NCI-H524 treated with DMSO at 0.1 percent for 48 hours (cell line): ENCODE data around the gene ZNF407.
"Not testable (repeated sequence)": the region's sequence is repeated elsewhere in the genome, so short reads cannot be mapped to it uniquely, and the experiment has no call there.

Source experiments
- DNase-seq: peaks from one replicate; lab custom pipeline; 2025; lab: John Stamatoyannopoulos, UW

ZNF407 gene

GRCh38 chr18:74967979-74968378 lies 370.3 kb downstream of the ZNF407 start:
- DNase-seq: no peak

DNA sequence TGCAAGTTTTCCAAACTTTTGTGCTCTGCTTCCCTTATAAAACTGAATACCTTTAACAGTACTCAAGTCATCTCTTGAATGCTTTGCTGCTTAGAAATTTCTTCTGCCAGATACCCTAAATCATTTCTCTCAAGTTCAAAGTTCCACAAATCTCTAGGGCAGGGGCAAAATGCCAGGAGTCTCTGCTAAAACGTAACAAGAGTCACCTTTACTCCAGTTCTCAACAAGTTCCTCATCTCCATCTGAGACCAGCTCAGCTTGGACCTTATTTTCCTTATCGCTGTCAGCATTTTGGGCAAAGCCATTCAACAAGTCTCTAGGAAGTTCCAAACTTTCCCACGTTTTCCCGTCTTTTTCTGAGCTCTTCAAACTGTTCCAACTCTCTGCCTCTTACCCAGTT lies 373.7 kb downstream of the ZNF407 start:
- not testable (repeated sequence) for DNase-seq

GRCh38 chr18:74971776-74972175 lies 374.1 kb downstream of the ZNF407 start:
- DNase-seq: not testable (repeated sequence)

GRCh38 chr18:74972354-74972753 lies 374.7 kb downstream of the ZNF407 start:
- no peak for DNase-seq

- DNase-seq: no peak
Observed at GRCh38 chr18:74975001-74975400, 377.3 kb downstream of the ZNF407 start.

- no peak for DNase-seq
Observed at GRCh38 chr18:74976331-74976909, 378.8 kb downstream of the ZNF407 start.

DNA sequence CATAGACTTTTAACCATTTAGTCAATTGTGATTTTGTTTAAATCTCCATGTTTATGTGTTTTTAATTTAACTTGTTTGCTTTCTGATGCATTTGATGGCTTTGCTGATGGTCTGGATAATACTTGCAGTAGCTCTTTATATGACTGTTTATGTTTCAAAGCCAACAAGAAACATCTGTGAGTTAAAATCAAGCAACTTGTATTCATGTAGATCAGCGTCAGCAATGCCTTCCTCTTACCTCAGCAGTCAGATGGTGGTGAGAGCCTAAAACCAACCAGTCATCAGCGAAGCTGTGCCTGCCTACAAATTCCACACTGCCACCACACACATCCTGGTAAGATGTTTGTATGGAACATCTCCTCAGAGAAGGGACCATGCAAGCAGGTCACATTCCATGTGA lies 379.4 kb downstream of the ZNF407 start:
- no peak for DNase-seq

GRCh38 chr18:74980669-74981068 lies 383.0 kb downstream of the ZNF407 start:
- DNase-seq: no peak

- DNase-seq: no peak
Observed at GRCh38 chr18:74981476-74981875, 383.8 kb downstream of the ZNF407 start.

- DNase-seq: no peak
Observed at GRCh38 chr18:74982946-74983635, 385.4 kb downstream of the ZNF407 start.

GRCh38 chr18:74989134-74989533 lies 391.5 kb downstream of the ZNF407 start:
- no peak for DNase-seq

DNA sequence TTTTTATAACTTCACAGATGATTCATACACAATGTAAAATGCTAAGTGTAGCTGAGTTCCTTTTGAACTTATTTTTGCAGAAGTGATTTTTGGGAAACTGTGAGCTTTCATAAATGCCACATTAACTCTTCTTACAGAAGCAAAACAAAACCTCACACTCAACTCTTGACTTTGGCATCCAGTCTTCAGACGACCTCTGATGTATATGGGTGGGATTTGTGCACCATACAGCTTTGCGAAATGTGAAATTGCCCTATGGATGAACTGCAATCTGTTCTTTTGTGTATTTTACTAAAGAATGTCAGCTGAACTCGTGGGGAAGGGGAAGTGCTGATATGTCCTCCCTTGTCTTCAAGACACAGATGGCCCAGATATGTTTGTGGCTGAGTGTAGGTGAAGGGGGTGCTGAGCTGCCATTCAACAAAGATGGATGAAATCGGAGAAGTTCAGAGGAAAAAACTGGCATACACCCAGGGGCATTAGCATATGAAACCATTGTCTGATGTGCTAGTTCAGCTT lies 393.0 kb downstream of the ZNF407 start:
- DNase-seq: peak; percentile 84

GRCh38 chr18:74994502-74995418 lies 397.1 kb downstream of the ZNF407 start:
- no peak for DNase-seq

DNA sequence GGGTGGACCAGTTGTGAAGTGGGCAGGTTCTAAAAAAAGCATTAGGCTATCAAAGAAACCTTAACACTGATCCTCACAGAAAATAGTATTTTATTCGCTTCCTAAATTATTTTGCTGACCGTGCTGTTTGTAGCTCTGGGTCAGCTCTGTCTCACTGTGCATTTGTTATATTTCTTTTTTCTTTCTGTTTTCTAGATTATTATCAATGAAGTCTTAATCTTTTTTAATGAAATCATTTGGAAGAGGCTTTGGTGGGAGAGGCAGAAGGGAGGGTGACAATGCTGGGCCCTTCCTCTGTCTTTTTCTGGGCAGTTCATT lies 397.7 kb downstream of the ZNF407 start:
- DNase-seq: no peak

GRCh38 chr18:74996055-74996454 lies 398.4 kb downstream of the ZNF407 start:
- DNase-seq: no peak

DNA sequence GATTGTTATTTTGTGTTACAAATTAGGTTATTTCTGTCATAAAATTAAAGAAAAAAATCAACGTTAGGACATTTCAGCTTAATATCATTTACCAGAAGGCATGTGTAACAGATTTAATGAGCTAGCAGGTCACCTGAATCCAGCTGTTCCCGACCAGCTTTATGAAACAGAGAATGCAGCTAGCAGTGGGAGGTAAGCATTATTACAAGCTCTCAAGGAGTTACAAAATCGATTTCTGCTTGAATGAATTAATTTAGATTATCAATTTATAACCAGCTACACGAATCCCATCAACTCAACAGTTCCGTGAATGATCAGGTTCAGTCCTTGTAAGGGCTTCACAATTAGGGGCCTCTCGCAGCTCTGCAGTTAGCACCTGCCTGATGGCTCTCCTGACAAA lies 399.3 kb downstream of the ZNF407 start:
- DNase-seq: no peak

GRCh38 chr18:75000920-75001319 lies 403.2 kb downstream of the ZNF407 start:
- no peak for DNase-seq

DNA sequence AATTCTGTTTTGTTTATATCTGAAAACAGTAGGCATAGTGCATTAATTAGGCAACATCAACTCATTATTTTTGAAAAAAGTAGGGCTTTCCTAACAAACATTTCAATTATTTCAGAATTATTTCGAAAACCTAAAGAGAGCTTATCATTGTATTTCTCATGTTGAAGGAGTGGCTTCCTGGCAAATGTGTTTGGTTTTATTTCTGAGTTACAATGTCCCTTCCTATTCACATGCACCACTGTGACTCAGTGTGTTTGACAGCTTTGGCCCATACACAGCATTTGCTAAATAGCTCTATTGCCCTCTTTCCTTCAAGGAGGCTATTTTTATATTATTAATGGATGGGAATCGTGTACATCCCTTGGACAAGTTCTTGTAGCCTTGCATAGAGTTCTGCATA lies 405.4 kb downstream of the ZNF407 start:
- DNase-seq: no peak

DNA sequence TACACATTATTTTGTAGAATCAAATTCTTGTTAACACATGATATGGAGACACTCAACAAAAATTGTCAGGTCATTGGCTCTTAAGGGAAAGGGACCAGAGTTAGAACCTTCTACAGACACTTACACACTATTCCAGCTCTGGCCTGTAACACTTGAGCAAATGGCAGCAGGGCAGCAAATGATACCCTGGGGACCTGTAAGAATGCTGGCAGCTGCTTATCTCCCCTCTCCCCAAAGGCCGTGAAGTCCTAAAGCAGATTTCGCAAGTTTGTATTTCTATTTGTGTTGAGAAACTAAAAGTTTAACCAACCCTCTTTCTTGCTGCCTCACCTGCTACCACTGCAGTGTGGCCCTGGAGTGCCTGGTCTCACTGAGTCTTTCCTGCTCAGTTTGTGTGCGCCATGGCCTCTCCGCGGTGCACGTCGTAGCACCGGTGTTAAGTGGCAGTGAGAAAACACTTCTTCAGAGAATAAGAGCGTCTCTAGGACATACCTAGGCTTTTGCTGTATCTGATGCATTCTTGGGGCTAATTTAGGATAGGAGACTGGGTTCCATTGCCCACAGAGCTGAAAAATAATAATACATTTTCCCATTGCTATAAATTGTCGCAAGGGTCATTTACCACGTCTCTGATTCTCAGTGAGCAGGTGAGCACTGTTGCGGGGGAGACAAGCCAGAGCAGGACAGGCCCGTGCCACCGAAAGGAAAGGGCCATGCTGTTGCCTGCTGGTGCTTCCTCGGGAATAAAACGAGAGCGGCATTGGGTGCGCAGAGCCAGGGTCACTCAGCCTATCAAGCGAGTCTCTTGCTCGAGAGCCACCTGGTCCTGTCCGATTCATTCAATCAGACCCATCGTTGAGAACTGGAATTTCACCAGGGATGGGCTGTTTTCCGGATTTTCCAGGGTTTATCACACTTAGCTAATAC lies 406.4 kb downstream of the ZNF407 start:
- DNase-seq: peak; percentile 22

GRCh38 chr18:75005626-75006025 lies 408.0 kb downstream of the ZNF407 start:
- no peak for DNase-seq

DNA sequence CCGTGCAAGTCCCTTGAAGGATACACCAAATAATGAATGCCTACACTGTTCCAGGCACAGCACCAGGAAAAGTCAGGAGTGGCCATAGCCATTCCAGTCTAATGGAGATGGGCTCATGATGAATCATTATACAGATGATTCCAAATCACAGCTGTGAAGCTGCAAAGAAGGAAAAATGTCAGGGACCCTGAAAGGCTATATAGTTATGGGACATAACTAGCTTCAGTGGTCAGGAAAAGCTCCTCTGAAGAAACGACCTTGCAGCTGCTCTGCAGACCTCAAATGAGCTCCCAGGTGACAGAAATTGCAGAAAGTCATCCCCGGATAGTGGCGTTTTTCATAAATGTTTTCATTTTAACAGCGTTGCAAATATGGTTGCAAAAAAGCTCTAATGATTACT lies 410.5 kb downstream of the ZNF407 start:
- no peak for DNase-seq

DNA sequence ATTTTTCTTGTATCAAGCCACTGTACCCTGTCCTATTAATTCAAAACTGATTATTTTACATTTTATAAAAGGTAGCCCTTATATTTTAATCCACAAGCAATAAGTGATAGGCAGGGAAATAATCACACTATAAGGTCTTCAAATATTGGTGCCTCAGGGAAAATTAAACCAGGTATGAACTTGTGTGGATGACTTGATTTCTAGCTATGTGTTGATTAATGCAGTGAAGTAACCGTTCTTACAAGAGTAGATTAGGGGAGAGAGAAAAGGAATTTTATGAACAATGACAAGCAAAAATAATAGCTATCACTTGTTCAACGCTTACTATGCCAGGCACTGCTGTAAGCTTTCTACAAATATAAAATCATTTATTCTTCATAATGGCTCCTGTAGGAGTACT lies 411.6 kb downstream of the ZNF407 start:
- no peak for DNase-seq
